ENCODE results near the gene OVAAL.

DNA sequence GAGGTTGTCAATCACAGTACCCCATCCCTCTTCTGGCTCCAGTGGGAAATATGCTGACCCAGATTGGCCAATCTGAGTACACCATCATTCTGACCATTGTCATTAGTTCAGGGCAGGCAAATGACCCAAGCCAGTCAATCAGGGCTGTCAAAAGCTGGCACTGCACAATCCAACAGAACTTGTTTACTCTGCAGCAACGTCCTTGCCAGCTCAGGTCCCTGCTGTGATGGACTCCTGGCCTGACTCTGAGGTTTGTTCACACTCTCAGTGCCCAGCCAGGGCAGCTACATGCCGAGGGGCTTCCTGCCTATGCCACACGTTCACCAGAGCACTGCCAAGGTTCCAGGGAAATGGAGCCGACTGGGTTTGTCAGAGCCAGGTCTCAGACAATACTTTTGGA is 14.7 kb upstream of the OVAAL start:
- TF ChIP-seq CTCF (conservative IDR thresholded peaks at IDR 0.05; ENCODE audit: low read depth, low read length) (no peak), MXI1 (IDR thresholded peaks at IDR 0.05; ENCODE audit: borderline replicate concordance, low read depth, low read length) (no peak)

All from IMR-90 (cell line).